HG03575 (cell line): ENCODE data around the gene GALE.
"Not testable (repeated sequence)": the region's sequence is repeated elsewhere in the genome, so short reads cannot be mapped to it uniquely, and the experiment has no call there.

Experiments
- ATAC-seq: cut with Tn5 transposase; IDR thresholded peaks from one replicate; pipeline ENCODE4 v1.9.1; 2021; ENCODE audit not compliant: unreplicated experiment, insufficient number of reproducible peaks, low FRiP score; ENCODE audit errors: extremely low read depth

GALE gene

DNA sequence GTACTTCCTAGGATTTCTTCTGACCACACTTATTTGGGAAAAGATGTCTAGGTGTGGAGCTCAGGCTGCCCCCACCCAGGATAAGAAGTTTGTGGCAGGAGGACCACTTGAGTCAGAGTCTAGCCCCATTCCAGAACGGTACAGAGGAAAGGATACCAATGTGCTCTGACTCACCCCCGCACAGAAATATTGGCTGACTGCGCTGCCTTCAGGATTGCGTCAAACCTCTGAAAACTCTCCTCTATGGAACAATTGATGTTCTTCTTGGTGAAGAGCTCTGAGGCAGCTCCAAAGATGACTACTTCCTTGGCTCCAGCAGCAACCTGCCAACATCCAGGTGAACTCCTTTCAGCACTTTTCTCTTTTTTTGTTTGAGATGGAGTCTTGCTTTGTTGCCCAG, 13.5 kb upstream of the GALE start:
- no peak for ATAC-seq

- no peak for ATAC-seq
Measured at GRCh38 chr1:23810818-23811540, 10.4 kb upstream of the GALE start.

GRCh38 chr1:23809751-23810171, 9.2 kb upstream of the GALE start:
- no peak for ATAC-seq

- ATAC-seq = no peak
Measured at GRCh38 chr1:23807453-23807852, 6.9 kb upstream of the GALE start.

DNA sequence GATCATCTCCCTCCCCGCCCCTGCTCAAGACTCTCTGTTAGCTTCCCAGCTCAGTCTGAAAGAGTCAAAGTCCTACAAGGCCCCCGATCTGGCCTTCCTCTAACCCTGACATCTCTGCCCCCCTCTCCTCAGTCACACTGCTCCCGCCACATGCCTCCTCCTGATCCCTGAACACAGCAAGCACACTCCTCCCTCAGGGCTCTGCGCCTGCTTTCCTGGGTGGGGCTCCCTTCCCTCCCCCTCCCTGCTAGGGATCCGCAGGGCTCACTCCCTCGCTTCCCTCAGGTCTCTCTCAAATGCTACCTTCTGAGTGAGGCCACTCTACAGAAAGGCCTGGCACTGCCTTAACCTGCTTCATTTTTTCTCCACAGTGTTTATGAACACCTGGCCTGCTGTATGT, 5.7 kb upstream of the GALE start:
- ATAC-seq = no peak

DNA sequence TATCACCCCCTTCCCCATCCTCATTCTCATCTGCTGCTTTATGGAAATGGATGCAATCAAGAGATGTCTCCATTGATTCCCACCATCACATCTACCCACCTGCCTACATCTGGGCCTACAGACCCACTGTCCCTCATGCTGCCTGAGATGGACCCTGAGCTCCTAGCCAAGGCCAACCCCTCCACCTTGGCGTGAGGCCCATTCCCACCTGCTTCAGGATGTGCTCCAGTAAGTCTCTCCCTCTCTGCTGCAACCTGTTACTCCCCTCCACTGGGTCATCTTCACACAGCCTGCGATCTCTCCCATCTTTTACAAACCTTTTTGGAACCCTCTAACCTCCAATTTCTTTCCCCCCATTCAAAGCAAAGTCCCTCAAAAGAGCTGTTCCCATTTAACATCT, 4.5 kb upstream of the GALE start:
- ATAC-seq = no peak

DNA sequence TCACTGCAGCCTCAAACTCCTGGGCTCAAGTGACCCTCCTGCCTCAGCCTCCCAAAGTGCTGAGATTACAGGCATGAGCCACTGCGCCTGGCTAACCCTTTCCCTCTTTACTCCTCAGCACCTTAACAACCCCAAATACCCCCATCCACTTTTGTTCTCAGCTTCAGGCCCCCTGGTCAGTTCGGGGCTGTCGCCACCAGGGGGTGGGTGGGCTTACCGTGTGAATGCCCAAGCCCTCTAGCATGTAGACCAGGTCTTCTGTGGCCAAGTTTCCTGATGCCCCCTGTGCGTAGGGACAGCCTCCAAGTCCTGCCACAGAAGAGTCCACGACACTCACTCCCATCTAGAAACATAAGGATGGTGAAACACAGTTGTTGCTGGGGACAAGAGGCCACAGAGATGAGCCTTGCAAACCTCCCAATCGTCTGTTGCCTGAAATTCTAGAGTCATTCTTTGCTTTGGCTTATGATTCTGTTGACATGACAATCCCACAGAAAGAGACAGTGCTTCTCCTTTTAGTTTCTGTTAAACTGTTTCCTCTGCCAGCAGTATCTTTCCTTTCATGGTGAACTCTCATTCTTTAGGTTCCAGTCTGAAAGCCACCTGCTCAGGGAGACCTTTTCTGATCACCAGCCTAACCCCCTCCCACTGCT, 3.8 kb upstream of the GALE start:
- no peak for ATAC-seq

- no peak for ATAC-seq
Measured at GRCh38 chr1:23803674-23804073, 3.1 kb upstream of the GALE start.

DNA sequence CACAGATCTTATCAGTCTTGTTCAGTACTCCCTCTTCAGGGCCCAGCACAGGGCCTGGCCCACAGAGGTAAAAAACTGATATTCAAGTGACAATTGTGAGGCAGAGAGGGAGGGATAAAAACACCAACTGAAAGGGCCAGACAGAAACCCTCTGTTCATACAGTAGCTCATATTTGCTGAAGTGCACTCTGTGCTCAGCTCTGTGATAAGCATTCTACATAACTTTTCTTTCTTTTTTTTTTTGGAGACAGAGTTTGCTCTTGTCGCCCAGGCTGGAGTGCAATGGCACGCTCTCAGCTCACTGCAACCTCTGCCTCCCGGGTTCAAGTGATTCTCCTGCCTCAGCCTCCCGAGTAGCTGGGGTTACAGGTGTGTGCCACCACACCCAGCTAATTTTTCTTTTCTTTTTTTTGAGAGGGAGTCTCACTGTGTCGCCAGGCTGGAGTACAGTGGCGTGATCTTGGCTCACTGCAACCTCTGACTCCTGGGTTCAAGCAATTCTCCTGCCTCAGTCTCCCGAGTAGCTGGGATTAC, 2.3 kb upstream of the GALE start:
- ATAC-seq = not testable (repeated sequence)

DNA sequence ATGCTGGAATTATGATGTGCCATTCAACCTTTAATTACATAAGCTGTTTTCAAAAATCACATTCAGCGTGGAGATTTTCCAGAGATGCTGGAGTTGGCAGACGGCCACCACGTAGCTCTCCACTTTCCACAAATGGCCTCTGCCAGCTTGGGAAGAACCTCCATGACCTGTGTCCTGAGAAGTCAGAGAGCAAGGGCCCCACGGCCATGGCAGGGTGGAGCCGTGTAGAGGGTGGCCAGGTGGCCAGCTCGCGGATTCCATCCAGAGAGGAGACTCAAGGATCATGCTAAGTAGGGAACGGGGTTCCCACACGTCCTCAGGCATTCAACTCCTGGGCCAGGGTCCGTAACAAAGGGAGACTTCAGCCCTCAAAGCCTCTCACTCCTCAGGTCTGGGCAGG, 1.3 kb upstream of the GALE start:
- ATAC-seq = no peak

DNA sequence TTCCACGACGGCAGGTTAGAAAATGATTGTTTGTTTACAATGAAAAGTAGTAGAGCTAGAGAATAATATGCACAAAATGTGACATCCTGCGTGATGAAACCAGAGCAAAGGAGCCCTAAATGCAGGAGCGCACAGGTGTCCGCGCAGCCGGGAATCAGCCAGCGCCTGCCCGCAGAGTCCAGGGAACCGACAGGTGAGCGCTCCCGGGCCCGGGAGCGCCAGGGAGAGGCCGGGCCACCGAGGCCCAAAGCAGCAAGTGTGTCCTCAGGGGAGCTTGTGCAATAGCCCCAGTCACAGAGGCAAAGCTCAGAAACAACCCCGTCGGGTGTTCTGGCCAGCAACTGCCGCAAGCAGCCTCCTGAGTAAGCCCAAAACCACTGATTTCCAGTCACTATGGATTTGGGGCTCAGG, 789 bp upstream of the GALE start:
- no peak for ATAC-seq

GRCh38 chr1:23799570-23800399, 769 bp downstream of the GALE start:
- no peak for ATAC-seq

DNA sequence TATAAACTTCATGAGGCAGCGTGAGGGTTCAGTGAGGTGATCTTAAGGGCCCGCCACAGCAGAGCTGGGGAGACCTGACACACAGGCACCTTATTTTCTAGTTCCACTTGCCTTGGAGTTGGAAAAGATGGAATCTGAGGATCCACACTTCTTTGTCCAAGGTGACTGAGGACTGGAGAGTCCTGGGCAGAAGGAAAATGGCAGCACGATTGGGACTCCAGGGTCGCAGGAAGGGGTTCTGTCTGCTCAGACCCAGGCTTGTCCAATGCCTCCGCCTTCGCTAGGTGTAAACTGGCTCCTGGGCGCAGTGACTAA, 1.3 kb downstream of the GALE start:
- no peak for ATAC-seq

DNA sequence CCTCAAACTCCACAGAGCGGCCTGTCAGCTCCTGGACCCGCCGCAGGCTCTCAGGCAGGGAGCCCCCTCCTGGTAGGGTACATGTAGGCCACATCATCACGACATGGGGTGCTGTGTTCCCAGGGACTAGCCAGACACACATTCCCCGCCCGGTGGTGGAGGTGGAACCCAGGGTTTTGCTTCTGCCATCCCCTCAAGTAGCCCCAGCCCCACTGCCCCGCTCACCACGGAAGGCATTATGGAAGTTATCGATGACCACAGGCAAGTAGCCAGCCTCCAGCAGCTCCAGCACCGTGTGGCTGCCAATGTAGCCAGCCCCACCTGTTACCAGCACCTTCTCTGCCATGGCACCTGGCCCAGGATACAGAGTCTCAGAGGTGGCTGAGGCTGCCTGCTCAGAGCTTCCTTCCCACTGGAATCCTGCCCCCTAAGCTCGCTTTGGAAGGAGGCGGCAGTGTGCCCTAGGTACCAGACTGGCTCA, 1.9 kb downstream of the GALE start:
- ATAC-seq = no peak

- ATAC-seq = no peak
Measured at GRCh38 chr1:23797478-23798448, 2.8 kb downstream of the GALE start.

GRCh38 chr1:23796466-23797271, 3.9 kb downstream of the GALE start:
- no peak for ATAC-seq

DNA sequence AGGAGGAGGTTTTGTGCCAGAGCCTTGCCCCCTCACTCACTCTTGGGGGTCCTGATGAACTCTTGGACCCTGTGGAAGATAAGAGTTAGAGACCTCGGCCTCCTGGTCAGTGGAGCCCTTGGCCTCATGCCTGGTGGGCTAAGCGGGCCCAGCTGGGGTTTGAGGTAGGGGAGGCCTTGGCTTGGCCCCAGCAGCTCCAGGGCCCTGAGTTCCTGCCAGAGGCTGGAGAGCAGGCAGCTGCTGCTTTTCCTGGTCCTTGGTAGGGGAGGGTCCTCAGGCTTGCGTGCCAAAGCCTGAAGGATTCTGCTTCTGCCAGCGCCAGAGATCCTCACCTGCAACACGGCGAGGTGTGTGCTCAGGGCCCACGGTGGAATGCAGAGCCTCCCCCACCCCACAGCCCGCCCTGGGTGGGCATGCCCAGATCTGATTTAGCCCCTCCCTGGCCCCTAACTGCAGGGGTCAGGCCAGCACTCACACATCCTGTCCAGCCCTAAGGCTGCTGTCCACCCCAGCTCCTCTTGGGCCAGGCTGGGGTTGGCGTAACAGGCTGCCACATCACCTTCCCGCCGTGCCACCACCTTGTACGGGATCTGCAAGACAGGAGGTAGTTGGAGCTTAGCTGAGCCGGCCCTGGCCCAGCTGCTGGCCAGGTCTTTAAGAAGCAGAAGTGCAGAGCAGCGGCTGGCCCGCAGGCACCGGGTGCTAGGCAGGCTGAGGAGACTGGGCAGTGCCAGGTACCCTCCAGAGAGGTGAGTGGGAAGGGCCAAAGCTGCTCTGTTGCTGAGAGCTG, 4.7 kb downstream of the GALE start:
- no peak for ATAC-seq
